Keratinocyte (primary cell): ENCODE data around the gene SETD2. TPM values are rescaled to one million over a fixed set of nuclear protein-coding genes. Genes with fewer than 3 reads are reported as not detected.

Experiments
- DNase-seq: peaks from one replicate; pipeline ENCODE4 v3.0.0-alpha.2; 2011; ENCODE audit warnings: low read depth, missing footprints, low spot score
- FAIRE-seq: peaks from 2 replicates; lab custom pipeline; 2011; peaks lifted over from hg19 to GRCh38; lab: Jason Lieb, UNC
- H2AFZ ChIP-seq: 2 replicates; pipeline ENCODE4 v1.6.0; 2012; ENCODE audit warnings: low read length, control low read depth, inconsistent platforms; ENCODE audit not compliant: control insufficient read depth
- H3K27ac ChIP-seq: 2 replicates; pipeline ENCODE4 v1.5.1; 2011; ENCODE audit warnings: low read length; ENCODE audit not compliant: control insufficient read depth, insufficient read depth
- H3K27me3 ChIP-seq: 3 replicates; pipeline ENCODE4 v1.6.0; 2011; ENCODE audit warnings: low read length; ENCODE audit not compliant: control insufficient read depth, insufficient read depth; ENCODE audit errors: extremely low read depth
- H3K36me3 ChIP-seq, 2 experiments: 2 replicates in 1 of 2; 3 replicates in 1 of 2; pipeline ENCODE4 v1.5.1; 2011; ENCODE audit warnings: low read length in 2 of 2, mild to moderate bottlenecking in 1 of 2; ENCODE audit not compliant: control insufficient read depth in 2 of 2, insufficient read depth in 2 of 2; ENCODE audit errors: extremely low read depth in 1 of 2
- H3K4me1 ChIP-seq: 3 replicates; pipeline ENCODE4 v1.5.1; 2011; ENCODE audit warnings: low read length; ENCODE audit not compliant: control insufficient read depth, insufficient read depth; ENCODE audit errors: extremely low read depth
- H3K4me2 ChIP-seq: 3 replicates; pipeline ENCODE4 v1.6.0; 2011; ENCODE audit warnings: low read depth, low read length; ENCODE audit not compliant: control insufficient read depth, insufficient read depth; ENCODE audit errors: extremely low read depth
- H3K4me3 ChIP-seq, 3 experiments: fragments of 200-600 bp in 1 of 3; sonication (generic) in 1 of 3; 2 replicates in 2 of 3; 3 replicates in 1 of 3; pipeline ENCODE4 v1.5.1; 2011 to 2016; ENCODE audit warnings: low read length in 3 of 3, mild to moderate bottlenecking in 3 of 3, control low read depth in 2 of 3, inconsistent platforms in 1 of 3, low read depth in 1 of 3, mixed read lengths in 1 of 3, mixed run types in 1 of 3, moderate library complexity in 1 of 3; ENCODE audit not compliant: control insufficient read depth in 2 of 3, insufficient read depth in 2 of 3; ENCODE audit errors: extremely low read depth in 1 of 3
- H3K79me2 ChIP-seq: 2 replicates; pipeline ENCODE4 v1.6.0; 2012; ENCODE audit warnings: low read length; ENCODE audit not compliant: control insufficient read depth, insufficient read depth
- H3K9ac ChIP-seq: 3 replicates; pipeline ENCODE4 v1.6.0; 2011; ENCODE audit warnings: low read length; ENCODE audit not compliant: control insufficient read depth, insufficient read depth; ENCODE audit errors: extremely low read depth
- H3K9me1 ChIP-seq: 3 replicates; pipeline ENCODE4 v1.6.0; 2011; ENCODE audit warnings: low read length; ENCODE audit not compliant: control insufficient read depth, insufficient read depth; ENCODE audit errors: extremely low read depth
- H3K9me3 ChIP-seq: 2 replicates; pipeline ENCODE4 v1.5.1; 2012; ENCODE audit warnings: low read depth, low read length; ENCODE audit not compliant: control insufficient read depth
- H4K20me1 ChIP-seq: 3 replicates; pipeline ENCODE4 v1.6.0; 2011; ENCODE audit warnings: low read length; ENCODE audit not compliant: control insufficient read depth, insufficient read depth; ENCODE audit errors: extremely low read depth
- CTCF ChIP-seq, 3 experiments: IDR thresholded peaks in 1 of 3; conservative IDR thresholded peaks in 1 of 3; optimal IDR thresholded peaks in 1 of 3; 2 replicates in 2 of 3; 3 replicates in 1 of 3; pipeline versions ENCODE3 to v1.5.1; 2011; ENCODE audit warnings: low read length in 3 of 3, mild to moderate bottlenecking in 3 of 3, moderate library complexity in 2 of 3, control low read depth in 1 of 3, inconsistent platforms in 1 of 3; ENCODE audit not compliant: insufficient read depth in 2 of 3; ENCODE audit errors: extremely low read depth in 1 of 3
- EZH2 ChIP-seq: IDR thresholded peaks from one replicate; pipeline ENCODE4 v1.6.1; 2012; ENCODE audit warnings: inconsistent platforms, mild to moderate bottlenecking, low read length, moderate library complexity
- dilution Hi-C: fragments of 300-500 bp; cut with MboI; formaldehyde crosslinking; loops from one replicate; pipeline ENCODE4 v1.7.0; 2020; ENCODE audit warnings: low sequenced_read_pairs; ENCODE audit not compliant: extremely low pct_ligation_motif_present
- polyA plus RNA-seq, 5 experiments: library from polyadenylated mRNA; depleted of rRNA in 3 of 5; stranded (reverse) in 3 of 5; stranded (forward) in 1 of 5; unstranded in 1 of 5; fragments of >200 nt; gene quantifications; 1 replicate in 1 of 5; 2 replicates in 3 of 5; 3 replicates in 1 of 5; pipeline versions ENCODE4 v1.2.1 to v1.2.3, GENCODE V29; 2011 to 2012; ENCODE audit warnings: missing spikeins in 2 of 5, low read depth in 1 of 5, low replicate concordance in 1 of 5

SETD2 gene
- polyA plus RNA-seq, 1 donor (not counting 4 experiments of a cell fraction or from before 2014, with no cell fraction given), result 23.3 TPM

DNA sequence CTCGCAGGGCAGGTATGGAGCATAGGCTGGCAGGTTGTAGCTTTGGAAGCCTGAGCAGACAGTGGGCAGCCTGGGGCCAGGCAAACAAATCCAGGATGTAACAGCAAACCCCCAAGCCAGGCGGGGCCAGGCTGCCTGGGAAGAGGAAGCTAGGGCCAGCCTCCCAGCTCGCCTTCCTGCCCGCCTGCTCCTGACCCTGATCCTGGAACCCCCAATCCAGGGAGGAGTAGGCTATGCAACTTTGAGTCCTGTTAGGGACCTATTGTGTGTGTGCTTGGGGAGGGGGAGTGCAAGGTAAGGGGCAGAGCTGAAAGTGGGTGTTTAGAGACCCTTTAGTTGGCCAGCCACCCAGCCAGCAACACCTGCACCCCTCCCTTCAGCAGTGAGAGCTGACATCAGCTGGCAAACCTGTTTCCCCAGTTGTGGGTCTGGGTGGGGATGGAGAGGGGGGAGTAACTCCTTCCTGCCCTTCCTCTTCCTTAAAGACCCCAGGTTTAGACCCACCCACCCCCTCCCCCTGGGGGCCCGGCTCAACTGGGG is 181.9 kb downstream of the SETD2 start:
- H3K79me2 ChIP-seq, result peaks cover 22% of the 10 kb centered on the region
- peaks cover 58% of the 10 kb centered on the region for H3K4me1 ChIP-seq
- H3K9me1 ChIP-seq, result no peaks in the 10 kb centered on the region
- H3K27ac ChIP-seq, result peak overlapping the region; percentile 86
- peak; percentile 20 for FAIRE-seq
- H3K9me3 ChIP-seq, result no peaks in the 10 kb centered on the region
- no peak overlapping the region for H2AFZ ChIP-seq
- H3K36me3 ChIP-seq, result peaks cover 0 to 2% of the 10 kb centered on the region in 2 experiments
- H4K20me1 ChIP-seq, result no peaks in the 10 kb centered on the region
- dilution Hi-C loops, result no loop called here
- DNase-seq, result no peak
- no peak for TF ChIP-seq CTCF (optimal IDR thresholded peaks at IDR 0.05 in 1 of 3, IDR thresholded peaks at IDR 0.05 in 1 of 3, conservative IDR thresholded peaks at IDR 0.05 in 1 of 3; ENCODE audit: extremely low read depth in 1 of 3, insufficient read depth in 2 of 3, low read length in 3 of 3)
- no peak for TF ChIP-seq EZH2
- no peaks in the 10 kb centered on the region for H3K27me3 ChIP-seq
- H3K4me2 ChIP-seq, result peak overlapping the region; percentile 93
- H3K4me3 ChIP-seq, result peak overlapping the region; percentile 20 to 54 (median 35)
- H3K9ac ChIP-seq, result peak overlapping the region; percentile 63

DNA sequence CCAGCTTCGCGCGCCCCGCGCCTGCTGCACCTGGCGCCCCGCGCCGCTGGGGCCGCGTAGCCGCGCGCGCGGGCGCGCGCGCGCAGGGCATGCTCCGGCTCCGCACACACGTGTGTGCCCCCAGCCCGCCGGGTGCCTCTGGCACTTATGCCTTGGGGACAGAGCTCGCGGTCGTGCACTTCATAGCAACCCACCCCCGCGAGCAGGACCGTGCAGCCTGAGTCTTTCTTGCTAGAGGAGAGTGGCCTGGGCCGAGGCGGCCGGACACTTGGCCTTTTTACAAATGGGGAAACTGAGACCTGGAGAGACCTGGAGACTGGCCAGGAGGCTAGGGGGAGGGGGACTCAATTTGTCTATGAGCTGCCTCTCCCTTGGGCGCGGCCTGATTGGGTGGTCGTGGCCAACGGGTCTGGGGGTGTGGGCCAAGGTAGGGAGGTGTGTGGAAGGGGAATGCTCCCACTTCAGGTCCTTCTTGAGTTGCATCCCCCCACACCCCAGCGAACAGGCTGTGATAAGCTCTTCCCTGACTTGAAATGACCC is 183.9 kb downstream of the SETD2 start:
- Histone ChIP-seq H3K4me1 (peaks cover 43% of the 10 kb centered on the region), H3K9me3 (no peaks in the 10 kb centered on the region), H3K36me3 (peaks cover 0 to 2% of the 10 kb centered on the region in 2 experiments), H3K27ac (peak overlapping the region; percentile 86), H3K79me2 (peaks cover 33% of the 10 kb centered on the region), H3K9me1 (no peaks in the 10 kb centered on the region), H4K20me1 (no peaks in the 10 kb centered on the region), H3K9ac (peak overlapping the region; percentile 93), H3K4me3 (peak overlapping the region; percentile 72 to 92 (median 76)), H3K4me2 (peak overlapping the region; percentile 88), H3K27me3 (no peaks in the 10 kb centered on the region), H2AFZ (peak overlapping the region; percentile 13)
- TF ChIP-seq CTCF (optimal IDR thresholded peaks at IDR 0.05 in 1 of 3, IDR thresholded peaks at IDR 0.05 in 1 of 3, conservative IDR thresholded peaks at IDR 0.05 in 1 of 3; ENCODE audit: extremely low read depth in 1 of 3, insufficient read depth in 2 of 3, low read length in 3 of 3), result no peak
- no peak for TF ChIP-seq EZH2
- dilution Hi-C loops, result no loop called here
- DNase-seq, result no peak
- FAIRE-seq, result no peak
